NCI-H187 (cell line): ENCODE data around the gene COL6A1.
"Not testable (repeated sequence)": the region's sequence is repeated elsewhere in the genome, so short reads cannot be mapped to it uniquely, and the experiment has no call there.

Experiments
- DNase-seq, 2 experiments: peaks; one replicate each; lab custom pipeline; 2025; lab: John Stamatoyannopoulos, UW

COL6A1 gene

DNA sequence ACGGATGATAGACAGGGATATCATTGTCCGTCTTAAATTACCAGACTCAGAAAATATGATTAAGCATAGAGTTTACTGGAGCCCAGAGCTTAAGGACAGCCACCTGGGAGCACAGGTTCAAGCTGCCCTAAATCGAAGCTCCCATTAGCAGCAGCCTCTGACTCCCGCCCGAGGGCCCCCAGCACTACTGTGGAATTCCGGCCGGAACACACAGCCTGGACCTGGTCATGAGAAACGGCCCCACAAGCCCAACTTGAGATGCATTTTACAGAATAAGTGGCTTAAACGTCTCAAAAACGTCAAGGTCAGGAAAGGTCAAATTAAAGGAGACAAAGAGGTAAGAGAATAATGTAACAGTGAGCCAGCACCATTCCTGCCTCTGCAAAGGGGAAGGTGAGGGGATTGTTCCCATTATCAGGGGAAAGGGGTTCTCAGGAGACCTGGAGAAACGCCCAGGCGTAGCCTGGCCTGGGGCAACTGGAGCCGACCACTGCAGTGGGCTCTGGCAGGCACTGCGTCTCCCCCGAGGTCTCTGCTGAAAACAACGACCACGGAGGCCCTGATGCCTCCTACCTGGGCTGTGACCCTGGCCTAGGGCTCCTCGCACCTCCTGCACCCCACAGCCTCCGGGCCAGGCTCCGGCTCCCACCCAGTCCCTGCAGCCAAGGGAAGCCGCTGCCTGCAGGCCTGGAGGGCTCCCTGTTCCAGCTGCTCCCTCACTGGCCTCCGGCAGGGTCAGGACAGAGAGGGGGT, 11.5 kb upstream of the COL6A1 start:
- DNase-seq: no peak

DNA sequence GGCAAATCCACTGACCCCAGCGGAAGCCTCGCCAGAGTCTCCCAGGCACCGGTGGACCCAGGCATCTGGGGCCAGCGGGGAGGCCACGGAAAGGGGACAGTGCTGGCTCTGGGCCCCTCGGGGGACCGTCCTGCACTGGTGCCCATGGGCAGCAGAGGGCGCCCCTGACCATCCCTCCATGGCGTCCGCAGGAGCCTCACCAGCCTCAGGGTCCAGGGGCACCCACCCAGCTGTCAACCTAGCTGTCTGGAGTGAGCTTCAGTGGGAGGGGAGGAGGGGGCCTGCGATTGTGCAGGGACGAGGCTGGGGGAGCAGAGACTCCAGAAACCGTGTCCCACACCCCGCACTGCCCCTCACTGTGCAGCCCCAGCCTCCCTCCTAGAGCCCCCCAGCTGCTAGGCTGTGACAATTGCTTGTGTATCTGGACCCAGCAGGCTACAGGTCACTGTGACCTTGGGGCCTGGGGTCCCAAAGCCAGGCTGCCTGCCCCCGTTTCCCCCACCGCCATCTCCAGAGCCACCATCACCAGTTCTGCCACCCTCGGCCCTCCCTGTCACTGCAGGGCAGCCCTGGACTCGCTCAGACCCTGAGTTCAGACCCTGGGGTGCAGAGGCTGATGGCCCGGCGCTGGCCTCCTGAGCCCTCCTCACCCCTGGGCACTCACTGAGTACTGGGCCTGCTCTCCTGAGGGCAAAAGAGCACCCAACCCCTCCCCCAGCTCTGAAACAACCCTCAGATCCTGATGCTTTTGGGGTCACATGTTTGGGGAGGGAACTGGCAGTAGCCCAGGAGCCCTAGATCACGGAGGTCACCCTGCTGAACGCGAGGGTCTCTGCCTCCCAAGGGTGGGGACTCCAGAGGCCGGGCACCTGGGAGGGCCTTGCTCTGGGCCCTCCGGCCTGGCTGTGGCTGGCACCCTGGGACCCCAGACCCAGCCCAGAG, 10.6 kb upstream of the COL6A1 start:
- no peak for DNase-seq

DNA sequence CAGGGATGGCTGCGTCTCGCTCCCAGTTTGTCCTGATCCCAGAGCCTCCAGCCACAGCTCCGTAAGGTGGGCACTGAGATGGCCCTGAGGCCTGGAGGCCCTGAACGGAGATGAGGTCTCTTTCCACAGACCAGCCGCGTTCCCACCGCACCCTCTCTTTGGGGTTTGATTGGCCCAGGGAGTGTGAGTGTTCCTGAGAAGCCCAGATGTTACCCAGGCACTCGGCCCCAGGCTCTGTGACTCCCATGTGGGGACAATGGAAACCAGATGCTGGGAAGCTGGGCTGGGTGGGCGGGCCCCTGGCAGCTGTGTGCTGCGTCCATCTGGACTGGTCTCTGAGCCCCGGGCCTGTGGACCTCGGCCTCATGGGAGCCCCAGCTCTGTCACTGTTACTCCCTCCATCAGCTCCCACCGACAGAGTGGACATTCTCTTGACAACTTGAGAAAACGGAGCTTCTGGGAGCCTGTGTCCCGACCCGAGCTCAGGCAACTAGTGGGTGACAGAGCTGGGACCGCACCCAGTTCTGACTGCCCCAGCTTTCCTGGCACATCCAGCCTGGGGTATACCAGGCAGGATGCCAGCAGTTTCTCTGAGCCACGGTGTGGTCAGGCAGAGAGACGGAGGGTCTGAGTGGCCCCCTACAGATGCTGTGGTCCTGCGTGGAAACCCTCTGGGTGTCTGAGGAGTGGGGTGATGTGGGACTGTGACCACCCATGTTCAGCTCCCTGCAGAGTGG, 9.8 kb upstream of the COL6A1 start:
- DNase-seq: no peak

DNA sequence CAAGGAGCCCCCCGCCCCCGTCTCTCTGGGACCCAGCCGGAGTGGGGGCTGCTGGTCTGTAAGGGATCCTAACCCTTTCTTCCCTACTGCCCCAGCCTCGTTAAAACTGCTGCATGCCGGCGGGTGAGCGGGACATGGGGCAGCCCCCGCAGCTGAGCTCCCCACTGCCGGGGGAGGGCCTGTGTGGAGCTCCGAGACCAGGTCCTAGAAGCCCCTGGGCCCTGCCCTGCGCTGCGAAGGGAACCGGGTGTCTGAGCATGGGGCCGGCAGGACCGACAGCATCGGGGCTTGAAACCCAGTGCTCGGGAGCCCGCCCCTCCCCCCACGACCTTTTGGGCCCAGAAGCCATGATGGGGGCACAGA, 9.2 kb upstream of the COL6A1 start:
- DNase-seq: no peak

DNA sequence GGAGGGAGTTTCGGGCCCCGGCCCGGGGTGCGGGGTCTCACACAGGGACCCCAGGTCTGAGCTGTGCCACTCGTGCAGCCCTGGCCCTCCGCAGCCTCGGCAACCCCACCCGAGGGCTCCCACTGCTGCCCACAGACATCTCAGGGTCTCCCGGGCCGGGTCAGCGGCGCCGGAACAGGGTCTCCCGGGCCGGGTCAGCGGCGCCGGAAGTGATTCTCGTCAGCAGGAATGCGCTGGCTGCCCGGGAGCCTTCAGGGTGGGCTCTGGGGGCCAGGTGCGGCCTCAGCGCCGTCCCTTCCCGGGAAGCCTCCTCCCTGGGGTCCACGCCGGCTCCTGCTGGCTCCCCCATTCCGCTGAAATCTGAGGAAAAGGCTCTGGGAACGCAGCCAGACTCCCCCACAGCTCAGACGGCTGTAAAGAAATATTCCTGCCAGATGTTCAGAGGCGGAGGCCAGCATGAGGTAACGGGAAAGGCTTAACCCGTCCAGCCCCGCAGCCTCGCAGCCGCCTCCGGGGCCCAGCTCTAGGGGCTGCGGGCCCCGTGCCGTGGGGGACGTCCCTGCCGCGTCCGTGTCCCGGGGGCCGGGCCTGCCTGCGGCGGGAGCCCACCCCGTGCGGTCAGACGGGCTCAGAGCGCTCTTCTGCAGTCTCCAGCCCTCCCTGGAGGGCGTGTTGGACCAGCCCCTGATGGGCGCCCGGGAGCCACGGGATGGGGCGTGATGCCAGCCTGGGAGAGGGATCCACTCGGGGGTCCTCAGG, 8.7 kb upstream of the COL6A1 start:
- no peak for DNase-seq

DNA sequence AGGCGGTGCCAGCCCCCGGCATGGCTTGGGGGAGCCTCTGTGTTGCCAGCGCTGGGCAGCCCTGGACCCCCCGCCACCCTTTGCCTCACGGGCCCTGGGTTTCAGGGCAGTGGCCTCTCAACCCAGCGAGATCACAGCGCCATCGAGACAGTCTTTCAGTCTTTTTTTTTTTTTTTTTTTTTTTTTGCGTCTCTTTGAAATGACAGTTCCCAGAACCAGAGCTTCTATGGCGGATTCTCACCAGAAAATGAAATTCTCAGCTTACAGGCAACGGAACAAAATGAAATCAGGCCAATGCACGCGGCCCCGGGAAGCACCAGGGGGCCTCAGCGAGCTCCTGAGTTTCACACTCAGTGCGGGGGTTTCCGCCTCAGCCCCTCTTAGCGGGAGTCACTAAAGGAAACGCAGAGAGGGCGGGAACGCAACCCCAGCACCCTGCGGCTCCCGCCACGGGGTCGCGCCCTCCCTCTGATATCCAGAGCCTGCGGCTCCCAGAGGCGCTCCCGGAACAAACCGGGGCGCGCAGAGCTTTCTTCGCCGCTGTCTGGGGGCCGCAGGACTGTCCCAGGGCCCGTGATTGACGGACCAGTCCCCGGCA, 8.0 kb upstream of the COL6A1 start:
- DNase-seq: no peak

DNA sequence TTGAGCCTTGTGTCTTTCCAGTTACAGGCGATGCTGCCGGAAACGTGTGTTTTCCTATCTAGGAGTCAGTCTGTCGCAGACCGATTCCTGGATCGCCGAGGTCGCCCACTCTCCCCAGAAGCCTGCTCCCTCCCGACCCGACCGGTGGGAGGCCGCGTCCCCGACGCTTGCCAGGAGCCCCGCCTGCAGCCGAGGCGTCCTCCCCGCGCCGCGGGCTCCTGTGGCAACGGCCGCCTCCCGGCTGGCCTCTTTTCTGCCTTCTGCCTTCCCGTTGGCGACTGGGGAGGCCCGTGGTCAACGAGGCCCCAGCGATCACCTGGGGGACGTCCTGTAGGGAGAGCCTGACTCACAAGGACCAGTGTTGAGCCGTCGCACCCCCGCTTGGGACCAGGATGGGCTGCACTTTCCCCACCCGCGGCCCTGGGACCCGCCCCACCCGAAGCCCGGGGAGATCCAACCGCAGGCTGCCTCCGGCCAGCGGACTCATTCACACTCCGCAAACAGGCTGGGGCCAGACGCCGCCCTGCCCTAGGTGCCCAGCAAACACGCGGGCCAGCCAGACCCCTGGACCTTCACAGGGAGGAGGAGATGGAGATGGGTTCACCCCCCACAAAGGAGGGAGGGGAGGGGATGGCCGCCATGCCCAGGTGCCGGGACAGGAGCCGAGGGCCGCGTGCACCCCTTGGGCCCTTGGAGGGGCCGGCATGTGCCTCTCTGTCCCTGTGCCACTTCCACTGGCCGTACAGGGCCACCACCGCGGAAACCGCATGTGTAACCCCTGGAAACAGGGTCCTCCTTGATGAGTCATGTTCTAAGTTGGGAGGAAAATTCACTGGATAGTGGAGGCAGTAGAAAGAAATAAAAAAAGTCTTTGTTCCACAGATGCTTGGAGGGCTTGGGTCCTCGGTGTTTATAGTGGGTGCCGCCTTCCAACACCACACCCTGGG, 7.2 kb upstream of the COL6A1 start:
- no peak for DNase-seq

DNA sequence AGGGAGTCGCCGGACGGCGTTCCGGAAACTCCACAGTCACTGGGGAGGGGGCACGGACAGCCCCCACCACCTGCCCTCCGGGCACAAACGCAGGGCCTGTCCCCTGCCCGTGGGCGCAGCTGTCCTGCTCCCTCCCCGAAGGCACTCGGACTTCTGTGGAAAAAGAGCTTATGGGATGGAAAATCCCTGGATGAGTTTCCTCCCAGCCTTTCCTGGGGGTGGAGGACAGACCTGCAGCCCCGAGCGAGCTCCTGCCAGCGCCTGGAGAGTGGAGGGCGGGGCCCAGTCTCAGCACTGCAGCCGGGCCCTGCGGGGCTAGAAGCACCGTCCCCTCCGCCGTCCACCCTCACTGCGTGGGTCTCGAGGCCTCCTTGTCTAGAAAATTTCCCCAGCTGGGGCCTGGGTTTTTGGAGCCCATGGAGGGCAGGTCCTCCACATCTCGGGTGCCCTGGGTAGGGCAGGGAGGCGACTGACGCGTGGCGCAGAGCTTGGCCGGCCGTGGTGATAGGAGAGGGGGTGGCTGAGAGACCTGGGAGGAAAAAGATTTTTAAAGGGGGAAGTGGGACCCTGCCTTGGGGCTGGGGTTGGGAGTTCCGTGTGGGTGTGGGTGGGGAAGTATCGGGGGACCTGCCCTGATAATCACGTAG, 6.4 kb upstream of the COL6A1 start:
- no peak for DNase-seq

DNA sequence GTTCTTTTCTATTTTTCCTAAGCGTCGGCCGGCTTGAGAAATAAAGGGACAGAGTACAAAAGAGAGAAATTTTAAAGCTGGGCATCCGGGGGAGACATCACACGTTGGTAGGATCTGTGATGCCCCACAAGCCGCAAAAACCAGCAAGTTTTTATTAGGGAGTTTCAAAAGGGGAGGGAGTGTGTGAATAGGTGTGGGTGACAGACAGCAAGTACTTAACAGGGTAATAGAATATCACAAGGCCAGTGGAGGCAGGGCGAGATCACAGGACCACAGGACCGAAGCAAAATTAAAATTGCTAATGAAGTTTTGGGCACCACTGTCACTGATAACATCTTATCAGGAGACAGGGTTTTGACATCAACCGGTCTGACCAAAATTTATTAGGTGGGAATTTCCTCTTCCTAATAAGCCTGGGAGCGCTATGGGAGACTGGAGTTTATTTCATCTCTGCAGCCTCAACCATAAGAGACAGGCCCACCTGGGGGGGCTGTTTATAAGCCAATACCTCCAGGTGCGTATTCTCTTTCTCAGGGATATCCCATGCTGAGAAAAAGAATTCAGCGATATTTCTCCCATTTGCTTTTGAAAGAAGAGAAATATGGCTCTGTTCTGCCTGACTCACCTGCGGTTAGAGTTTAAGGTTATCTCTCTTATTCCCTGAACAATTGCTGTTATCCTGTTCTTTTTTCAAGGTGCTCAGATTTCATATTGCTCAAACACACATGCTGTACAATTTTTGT, 5.7 kb upstream of the COL6A1 start:
- not testable (repeated sequence) for DNase-seq

DNA sequence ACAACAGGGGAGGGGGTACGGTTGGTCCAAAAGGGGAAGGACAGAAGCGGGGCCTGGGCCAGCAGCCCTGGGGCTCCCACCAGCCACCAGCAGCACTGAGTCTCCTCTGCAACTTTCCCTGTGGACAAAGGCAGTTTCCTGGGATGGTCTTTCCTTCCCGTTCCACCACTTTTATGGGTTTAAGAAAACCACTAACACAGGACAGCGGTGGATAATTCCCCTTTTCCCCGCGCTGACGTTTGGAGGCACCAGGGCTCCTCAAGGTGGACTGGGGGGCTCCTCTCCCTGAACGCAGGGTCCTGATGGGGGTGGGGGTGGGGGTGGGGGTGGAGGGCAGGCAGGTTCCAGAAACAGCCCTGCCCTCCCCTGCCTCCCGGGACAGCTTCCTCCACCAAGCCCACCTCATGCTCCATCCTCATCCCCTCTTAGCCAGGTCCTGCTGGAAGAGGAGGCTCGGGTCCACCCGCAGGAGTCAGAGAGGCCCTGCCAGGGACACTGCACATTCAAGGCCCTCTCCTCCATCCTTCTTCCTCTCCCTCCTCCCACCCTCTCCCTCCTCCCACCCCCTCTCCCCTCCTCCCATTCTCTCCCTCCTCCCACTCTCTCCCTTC, 4.8 kb upstream of the COL6A1 start:
- DNase-seq: no peak

DNA sequence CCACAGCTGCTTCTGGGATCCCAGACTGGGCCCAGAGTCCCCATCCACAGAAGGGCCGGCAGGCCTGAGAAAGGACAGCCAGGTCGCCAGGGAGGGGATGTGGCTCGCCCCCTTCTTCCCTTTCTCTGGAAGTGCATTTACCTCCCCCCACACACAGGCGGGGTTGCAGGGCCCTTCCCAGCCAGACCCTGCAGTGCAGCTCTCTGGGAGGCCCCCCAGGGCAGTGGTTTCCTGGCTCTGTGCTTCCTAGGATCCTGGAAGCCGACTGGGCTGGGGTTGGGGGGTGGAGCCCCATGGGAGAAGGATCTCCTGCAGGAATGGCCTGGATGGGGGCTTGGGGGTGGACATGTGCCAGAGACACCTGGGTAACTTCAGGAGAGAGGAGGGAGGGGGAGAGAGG, 4.2 kb upstream of the COL6A1 start:
- DNase-seq: no peak

DNA sequence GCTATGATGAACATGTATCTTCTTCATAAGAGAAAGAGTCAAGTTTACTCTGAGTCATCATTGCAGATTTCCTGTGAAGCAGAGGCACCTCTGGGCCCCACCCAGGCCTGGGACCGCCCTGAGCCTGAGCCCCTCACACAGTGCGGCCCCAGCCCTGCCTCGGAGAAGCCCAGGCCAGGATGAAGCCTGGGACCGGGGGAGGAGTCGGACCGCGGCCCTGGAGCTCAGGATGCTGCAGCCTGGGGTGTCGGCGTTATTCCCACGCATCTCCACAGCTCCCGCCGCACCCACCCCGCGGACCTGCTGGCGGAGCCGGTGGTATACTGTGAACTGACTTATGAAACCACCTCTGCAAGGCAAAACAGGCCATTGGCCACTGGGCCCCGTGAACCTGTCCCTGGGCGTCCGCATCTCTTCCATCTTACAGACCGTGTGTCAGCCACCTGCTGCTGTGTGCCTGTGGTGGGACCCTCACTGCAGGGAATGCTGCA, 2.4 kb upstream of the COL6A1 start:
- no peak for DNase-seq

DNA sequence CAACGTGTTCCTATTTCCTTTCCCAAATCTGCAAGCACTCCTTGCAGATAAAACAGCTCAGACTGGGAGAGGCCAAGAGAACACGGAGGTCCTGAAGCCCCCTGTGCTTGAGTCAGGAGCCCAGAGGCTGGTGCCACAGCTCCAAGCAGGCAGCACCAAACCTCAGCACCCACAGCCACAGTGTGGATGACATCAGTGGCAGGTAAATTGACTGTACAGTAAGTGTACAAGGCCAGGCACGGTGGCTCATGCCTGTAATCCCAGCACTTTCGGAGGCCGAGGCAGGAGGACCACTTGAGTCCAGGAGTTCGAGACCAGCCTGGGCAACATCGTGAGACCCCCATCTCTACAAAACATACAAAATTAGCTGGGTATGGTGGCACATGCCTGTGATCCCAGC, 1.9 kb upstream of the COL6A1 start:
- DNase-seq: no peak

DNA sequence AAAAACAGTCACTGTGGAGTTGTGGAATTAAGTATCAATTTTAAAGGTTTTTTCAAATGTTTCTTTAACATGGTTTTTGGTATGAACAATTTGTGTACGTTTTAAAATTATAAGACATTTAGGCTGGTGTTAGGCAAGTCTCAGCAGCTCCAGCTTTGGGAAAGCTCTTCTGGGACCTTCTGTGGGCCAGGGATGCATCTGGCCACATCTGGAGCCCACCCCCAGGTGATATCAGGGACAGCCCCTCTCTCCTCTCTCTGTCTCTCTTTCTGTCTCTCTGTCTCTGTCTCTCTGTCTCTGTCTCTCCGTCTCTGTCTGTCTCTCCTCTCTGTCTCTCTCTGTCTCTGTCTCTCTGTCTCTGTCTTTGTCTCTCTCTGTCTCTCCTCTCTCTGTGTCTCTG, 1.3 kb upstream of the COL6A1 start:
- no peak for DNase-seq

DNA sequence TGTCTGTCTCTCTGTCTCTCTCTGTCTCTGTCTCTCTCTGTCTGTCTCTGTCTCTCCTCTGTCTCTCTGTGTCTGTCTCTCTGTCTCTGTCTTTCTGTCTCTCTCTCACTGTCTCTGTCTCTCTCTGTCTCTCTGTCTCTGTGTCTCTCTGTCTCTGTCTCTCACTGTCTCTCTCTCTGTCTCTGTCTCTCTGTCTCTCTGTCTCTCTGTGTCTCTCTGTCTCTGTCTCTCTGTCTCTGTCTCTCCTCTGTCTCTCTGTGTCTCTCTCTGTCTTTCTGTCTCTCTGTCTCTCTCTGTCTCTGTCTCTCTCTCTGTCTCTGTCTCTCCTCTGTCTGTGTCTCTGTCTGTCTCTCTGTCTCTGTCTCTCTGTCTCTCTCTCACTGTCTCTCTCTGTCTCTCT, 873 bp upstream of the COL6A1 start:
- DNase-seq: no peak

DNA sequence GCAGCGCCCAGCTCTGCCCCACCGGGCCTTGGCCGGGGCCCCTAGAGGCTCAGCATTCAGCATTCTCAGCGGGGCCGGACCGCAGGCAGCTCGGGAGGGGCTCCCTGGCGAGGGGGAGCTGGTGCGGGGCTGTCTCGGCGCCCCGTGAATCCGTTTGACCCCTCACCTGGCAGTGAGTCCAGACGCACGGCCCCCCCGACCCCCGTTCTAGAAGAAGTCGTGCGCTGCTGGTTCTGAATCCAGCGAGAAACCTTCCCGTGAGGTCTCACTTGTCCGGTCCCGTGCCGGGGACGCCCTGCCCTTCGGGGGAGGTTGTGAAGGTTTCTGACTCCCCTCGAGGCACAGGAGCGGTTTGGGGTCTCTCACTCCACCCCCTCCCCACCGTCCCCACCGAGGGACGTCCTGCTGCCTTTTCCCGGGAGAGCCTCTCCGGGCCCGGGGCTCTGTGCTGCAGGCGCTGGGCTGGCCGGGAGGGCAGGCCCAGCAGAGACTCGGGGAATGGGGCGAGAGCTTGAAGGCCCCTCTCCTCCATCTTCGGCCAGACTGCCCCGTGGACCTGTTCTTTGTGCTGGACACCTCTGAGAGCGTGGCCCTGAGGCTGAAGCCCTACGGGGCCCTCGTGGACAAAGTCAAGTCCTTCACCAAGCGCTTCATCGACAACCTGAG, 655 bp downstream of the COL6A1 start:
- no peak for DNase-seq

DNA sequence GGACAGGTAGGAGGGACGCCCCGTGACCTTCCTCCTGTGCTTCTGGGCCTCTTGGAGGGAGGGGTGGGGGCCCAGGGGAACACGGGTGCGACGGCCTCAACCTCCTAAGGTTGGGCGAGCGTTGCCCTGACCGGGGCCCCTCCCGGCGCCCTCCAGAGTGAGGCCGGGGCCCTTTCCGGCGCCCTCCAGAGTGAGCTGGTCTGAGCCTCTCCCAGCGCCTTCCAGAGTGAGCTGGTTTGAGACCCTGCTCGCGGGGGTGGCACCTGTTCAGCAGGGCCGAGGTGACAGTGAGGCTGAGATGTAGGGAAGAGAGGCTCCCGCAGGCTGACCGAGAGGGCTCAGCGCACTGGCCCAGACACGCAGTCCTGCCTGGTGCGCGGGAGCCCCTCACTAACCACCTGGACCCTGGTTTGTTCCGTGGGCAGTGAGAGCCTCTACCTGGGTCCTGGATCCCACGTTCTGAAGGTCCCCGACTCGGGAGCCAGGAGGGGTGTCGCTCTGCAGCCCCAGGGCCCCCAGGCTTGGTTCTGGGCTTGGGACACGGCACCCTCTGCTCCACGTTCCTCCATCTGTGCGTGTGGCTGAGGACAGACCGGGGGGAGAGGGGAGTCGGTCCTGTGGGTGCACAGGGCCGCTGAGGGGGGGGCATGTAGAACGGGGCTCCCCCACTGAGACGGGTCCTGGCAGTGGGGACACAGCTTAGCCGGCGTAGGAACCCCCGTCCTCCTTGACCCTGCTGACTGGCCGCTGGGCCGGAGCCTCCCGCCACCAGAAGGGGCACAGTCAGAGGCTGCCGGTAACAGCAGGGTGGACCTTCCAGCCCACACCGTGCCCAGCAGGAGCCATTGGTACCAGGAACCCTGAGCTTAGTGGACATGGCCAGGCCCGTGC, 1.4 kb downstream of the COL6A1 start:
- no peak for DNase-seq
